ENCODE measurements around the gene NEK8. TPM values are rescaled to one million over a fixed set of nuclear protein-coding genes. Genes with fewer than 3 reads are reported as not detected.

The NEK8 gene
- polyA plus RNA-seq, 1 donor from 2014 or later, result 18.6 TPM

DNA sequence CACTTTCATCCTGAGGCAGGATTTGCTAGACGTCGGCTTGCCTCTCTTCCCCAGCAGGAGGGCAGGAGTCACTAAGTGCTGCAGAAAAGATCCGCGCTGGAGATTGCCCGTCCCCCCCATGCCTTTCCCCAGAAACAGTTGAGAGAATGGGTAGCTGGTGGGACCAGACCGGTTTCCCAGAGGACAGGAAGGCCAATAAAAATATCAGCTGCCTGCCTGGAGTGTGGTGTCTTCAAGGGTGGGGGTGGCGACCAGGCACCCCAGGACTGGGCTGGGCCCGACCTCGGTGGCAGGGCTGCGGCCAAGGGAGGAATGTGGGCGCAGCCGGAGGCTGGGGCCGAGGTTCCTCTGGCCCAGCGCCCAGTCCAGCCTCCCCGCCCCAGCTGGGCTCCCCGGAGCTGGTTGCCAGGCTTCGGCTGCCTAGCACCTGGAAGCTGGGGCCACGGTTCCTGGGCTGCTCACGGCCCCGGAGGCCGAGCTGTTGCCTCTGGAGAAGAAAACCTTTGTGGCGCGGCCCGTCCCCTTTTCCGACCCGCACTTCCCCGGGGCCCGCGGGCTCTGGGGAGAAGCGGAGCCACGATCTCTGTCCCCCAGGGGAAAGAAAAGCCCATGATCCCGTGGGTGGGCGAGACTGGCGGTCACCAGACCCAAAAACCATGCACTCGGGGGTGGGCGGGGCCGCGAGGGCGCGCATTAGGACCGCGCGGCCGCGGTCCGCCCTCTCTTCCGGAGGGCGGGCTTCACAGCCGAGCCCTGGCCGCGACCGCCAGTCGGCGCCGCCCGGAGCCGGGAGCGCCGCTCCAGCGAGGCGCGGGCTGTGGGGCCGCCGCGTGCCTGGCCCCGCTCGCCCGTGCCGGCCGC, 14.9 kb downstream of the NEK8 start, which contains the start of gene TRAF4:
Gene TRAF4, plus strand, starts transcription at position 769 of the 861 bp plus-strand sequence. CDS start 102 bp downstream, outside the sequence.
- Mint-ChIP-seq H3K27ac (peak within 1 kb of the TSS; percentile 99 to 100 (median 100)), H3K27me3 (peaks cover 4% of the 10 kb centered on the region), H3K4me3 (peak within 1 kb of the TSS; percentile 93 to 99 (median 96)), H3K9me3 (no peaks in the 10 kb centered on the region), H3K4me1 (peaks cover 25 to 32% (median 29%) of the 10 kb centered on the region in 3 donors), H3K36me3 (peaks cover 2% of the 10 kb centered on the region)

- Mint-ChIP-seq H3K4me1 (peaks cover 22 to 27% (median 23%) of the 10 kb centered on the region in 3 donors), H3K27ac (peak overlapping the region; percentile 95 to 100 (median 99)), H3K27me3 (peaks cover 3% of the 10 kb centered on the region), H3K9me3 (no peaks in the 10 kb centered on the region), H3K4me3 (peak overlapping the region; percentile 93 to 99 (median 96)), H3K36me3 (peaks cover 2% of the 10 kb centered on the region)
Measured at GRCh38 chr17:28744104-28744971, 15.8 kb downstream of the NEK8 start.

DNA sequence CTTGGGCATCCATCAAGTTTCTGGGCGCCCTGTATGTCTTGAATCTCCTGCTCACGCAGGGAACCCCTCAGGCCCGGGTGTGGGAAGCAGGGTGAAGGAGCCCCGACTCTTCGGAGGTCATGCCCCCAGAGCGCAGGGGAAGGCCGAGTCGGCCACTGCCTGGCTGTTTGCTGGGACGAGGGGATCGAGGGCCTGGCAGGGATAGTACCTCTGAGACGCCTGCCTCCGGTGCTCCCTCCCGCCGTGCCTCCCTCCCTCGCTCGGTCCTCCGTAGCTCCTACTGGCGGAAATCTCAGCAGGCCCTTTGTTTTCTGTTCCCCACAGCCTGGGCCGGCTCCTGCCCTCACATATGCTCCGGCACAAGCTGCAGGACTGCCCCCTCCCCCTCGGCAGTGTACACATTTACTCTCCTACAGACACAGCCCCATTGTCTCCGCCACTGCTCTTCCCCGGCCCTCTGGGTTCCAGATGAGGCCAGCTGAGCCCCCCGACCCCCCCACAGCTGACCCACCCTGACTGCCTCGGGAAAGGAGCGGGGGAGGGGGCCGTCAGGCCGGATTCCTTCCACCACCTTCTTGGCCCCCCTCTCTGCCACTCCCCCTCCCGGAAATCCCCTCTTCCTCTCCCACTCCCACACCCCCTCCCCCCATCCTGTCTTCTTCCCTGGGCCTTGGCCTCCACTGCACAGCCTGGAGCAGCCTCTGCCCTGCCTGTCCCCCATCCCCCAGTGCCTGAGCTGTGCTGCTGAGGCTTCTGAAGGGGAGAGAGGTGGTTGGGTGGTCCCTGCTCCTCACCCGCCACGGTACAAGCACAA, 16.6 kb downstream of the NEK8 start:
- Mint-ChIP-seq H3K27me3 (peaks cover 3% of the 10 kb centered on the region), H3K9me3 (no peaks in the 10 kb centered on the region), H3K4me1 (peaks cover 23 to 26% (median 24%) of the 10 kb centered on the region in 3 donors), H3K36me3 (no peaks in the 10 kb centered on the region), H3K4me3 (peak overlapping the region; percentile 93 to 99 (median 96)), H3K27ac (peak overlapping the region; percentile 94 to 99 (median 95))

DNA sequence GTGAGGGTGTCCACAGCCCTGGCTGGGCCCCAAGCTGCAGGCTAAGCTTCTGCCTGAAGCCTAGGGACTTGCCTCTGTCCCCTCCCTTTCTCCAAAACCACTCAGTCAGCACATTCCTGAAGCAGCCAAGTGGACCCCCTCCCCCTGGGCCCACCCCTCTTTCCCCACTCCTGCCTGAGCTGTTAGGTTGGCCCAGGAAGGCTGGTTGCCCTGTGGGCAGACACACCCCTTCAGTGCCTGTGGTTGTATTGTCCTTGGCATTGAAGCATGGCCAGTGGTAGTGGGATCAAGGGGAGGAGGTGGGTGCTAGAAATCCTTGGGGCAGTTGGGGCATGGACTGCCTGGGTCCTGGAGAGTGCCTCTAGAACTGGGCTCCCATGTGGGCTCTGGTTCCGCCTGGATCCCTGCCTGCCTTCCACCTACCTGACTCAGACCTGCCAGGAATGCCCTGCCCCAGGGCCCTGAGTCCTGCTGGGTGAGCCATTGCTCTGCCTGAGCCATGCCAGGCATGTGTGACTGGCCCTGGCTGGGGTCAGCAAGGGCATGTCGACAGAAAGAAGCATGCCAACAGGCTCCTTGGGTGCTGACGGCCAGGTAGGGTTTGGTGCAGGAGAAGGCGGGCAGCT, 17.3 kb downstream of the NEK8 start:
- H3K27me3 Mint-ChIP-seq, result peaks cover 3% of the 10 kb centered on the region
- H3K4me1 Mint-ChIP-seq, result peaks cover 20 to 31% (median 23%) of the 10 kb centered on the region in 3 donors
- peak overlapping the region; percentile 94 to 99 (median 95) for H3K27ac Mint-ChIP-seq
- H3K9me3 Mint-ChIP-seq, result no peaks in the 10 kb centered on the region
- H3K4me3 Mint-ChIP-seq, result peak overlapping the region; percentile 93 to 99 (median 96)
- H3K36me3 Mint-ChIP-seq, result no peaks in the 10 kb centered on the region

GRCh38 chr17:28746611-28747050, 18.0 kb downstream of the NEK8 start:
- Mint-ChIP-seq H3K27ac (peak overlapping the region; percentile 16 to 99 (median 59)), H3K9me3 (no peaks in the 10 kb centered on the region), H3K36me3 (no peaks in the 10 kb centered on the region)

DNA sequence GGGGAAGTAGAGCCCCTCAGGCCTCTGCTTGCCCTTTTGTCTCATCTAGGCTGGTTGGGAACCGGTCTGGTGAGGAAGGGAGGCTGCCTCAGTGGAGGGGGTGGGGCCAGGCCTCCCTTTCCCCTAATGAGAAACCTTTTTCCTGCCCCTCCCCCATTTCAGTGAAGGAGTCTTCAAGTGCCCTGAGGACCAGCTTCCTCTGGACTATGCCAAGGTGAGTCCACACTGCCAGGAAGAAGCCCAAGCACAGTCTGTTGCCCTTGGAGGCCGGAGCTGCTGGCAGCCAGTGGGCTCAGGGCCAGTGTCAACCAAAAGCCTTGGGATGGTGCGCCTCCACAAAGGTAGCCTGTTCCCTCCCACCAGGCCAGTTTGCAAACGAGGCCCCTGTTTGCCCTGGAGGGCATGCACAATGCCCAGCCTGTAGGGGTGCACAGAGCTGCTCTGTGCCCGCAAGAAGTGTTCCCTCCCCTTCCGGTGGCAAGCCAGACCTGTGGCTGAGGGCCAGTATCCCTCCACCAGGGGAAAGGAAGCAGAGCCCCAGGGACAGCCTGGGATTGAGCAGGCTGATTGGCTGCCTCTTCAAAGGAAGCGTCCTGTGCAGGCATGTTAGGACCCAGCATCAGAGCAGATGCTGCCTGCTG, 18.6 kb downstream of the NEK8 start:
- no peaks in the 10 kb centered on the region for H3K9me3 Mint-ChIP-seq

More at GRCh38 chr17:28746611-28747050, 18.0 kb downstream of the NEK8 start:
- peaks cover 14 to 27% (median 16%) of the 10 kb centered on the region in 3 donors for H3K4me1 Mint-ChIP-seq
- H3K27me3 Mint-ChIP-seq, result no peaks in the 10 kb centered on the region
- peak overlapping the region; percentile 74 to 99 (median 94) for H3K4me3 Mint-ChIP-seq

GRCh38 chr17:28747801-28748750, 19.5 kb downstream of the NEK8 start:
- H3K9me3 Mint-ChIP-seq, result no peaks in the 10 kb centered on the region
- H3K4me3 Mint-ChIP-seq, result peak overlapping the region in 2 of 4 donors; percentile 49 to 99
- no peaks in the 10 kb centered on the region for H3K36me3 Mint-ChIP-seq
- H3K4me1 Mint-ChIP-seq, result peaks cover 8 to 21% (median 9%) of the 10 kb centered on the region in 3 donors
- peak overlapping the region; percentile 73 to 96 (median 94) for H3K27ac Mint-ChIP-seq
- no peaks in the 10 kb centered on the region for H3K27me3 Mint-ChIP-seq

More for the DNA sequence above, 18.6 kb downstream of the NEK8 start:
- Mint-ChIP-seq H3K4me1 (peaks cover 9 to 24% (median 11%) of the 10 kb centered on the region in 3 donors), H3K27me3 (no peaks in the 10 kb centered on the region), H3K27ac (peak overlapping the region; percentile 16 to 99 (median 73)), H3K4me3 (peak overlapping the region in 3 of 4 donors; percentile 74 to 99 (median 96)), H3K36me3 (no peaks in the 10 kb centered on the region)

- no peaks in the 10 kb centered on the region for H3K9me3 Mint-ChIP-seq
- no peaks in the 10 kb centered on the region for H3K27me3 Mint-ChIP-seq
- H3K36me3 Mint-ChIP-seq, result no peaks in the 10 kb centered on the region
- peak overlapping the region; percentile 73 to 96 (median 91) for H3K27ac Mint-ChIP-seq
- H3K4me3 Mint-ChIP-seq, result peak overlapping the region in 2 of 4 donors; percentile 21 to 99
- H3K4me1 Mint-ChIP-seq, result peaks cover 6 to 20% (median 8%) of the 10 kb centered on the region in 3 donors
Measured at GRCh38 chr17:28748852-28749515, 20.4 kb downstream of the NEK8 start.

DNA sequence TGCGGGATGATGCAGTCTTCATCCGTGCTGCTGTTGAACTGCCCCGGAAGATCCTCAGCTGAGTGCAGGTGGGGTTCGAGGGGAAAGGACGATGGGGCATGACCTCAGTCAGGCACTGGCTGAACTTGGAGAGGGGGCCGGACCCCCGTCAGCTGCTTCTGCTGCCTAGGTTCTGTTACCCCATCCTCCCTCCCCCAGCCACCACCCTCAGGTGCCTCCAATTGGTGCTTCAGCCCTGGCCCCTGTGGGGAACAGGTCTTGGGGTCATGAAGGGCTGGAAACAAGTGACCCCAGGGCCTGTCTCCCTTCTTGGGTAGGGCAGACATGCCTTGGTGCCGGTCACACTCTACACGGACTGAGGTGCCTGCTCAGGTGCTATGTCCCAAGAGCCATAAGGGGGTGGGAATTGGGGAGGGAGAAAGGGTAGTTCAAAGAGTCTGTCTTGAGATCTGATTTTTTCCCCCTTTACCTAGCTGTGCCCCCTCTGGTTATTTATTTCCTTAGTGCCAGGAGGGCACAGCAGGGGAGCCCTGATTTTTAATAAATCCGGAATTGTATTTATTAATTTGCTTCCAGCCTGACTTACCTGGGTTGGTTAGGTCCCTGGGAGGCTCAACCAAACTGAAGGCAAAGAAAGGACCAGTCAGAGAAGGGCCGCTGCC, 21.1 kb downstream of the NEK8 start:
- Mint-ChIP-seq H3K4me1 (peaks cover 6 to 16% (median 8%) of the 10 kb centered on the region in 3 donors), H3K36me3 (no peaks in the 10 kb centered on the region), H3K27me3 (no peaks in the 10 kb centered on the region), H3K9me3 (no peaks in the 10 kb centered on the region), H3K4me3 (peak overlapping the region in 1 of 4 donors; percentile 99), H3K27ac (peak overlapping the region; percentile 73 to 96 (median 91))

DNA sequence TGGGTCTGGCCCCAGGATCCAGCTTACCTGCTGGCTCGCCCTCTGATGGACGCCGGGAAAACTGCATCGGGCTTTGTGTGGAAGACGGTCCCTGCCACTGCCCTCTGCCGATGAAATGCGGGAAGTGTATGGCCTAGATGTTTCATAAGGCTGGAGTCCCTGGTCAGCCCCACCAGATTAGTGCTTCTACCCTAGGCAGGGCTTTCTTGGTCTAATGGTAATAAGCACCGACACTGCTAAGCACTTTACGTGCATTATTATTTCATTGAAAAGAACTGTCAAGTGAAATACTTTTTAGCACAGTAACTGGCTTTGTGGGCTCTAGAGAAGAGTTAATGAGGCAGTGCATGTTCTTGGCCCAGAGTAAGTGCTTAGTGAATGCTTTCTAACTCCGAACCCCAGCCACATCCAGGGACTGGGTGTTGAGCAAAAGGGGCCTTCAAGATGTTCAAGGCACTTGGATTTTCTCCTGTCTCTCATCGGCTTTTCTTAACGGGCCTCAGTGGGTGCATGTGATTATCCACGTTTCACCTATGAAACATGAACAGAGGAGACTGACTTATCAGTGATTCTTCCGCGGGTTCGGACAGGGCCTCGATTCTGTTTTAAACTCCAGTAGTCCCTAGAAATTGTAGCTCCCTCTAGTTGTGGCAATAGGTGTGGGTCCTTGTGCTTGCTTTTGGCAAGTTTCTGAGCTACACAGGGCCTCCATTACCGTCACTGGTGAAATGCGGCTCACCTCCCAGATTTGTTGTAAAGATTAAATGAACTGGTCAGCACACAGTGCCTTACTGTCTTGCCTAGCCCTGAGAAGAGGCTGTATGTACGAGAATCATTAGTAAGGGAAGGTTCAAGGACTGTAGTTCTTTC, 21.8 kb downstream of the NEK8 start:
- Mint-ChIP-seq H3K9me3 (no peaks in the 10 kb centered on the region), H3K27ac (peak overlapping the region; percentile 73 to 96 (median 91)), H3K36me3 (no peaks in the 10 kb centered on the region), H3K4me1 (peaks cover 6 to 14% (median 8%) of the 10 kb centered on the region in 3 donors), H3K4me3 (peak overlapping the region in 1 of 4 donors; percentile 86), H3K27me3 (no peaks in the 10 kb centered on the region)
